H1 (cell line): Measurements from ENCODE around the gene CPLX1. TPM values are rescaled to one million over a fixed set of nuclear protein-coding genes. Genes with fewer than 3 reads are reported as not detected.

Experiments used
- CTCF ChIA-PET: fragments of 300-600 bp; sonication (Branson Sonifier 250); formaldehyde crosslinking; loops from one replicate; lab custom pipeline; 2021; ENCODE audit not compliant: partially characterized antibody; lab: Charles Lee
- POLR2A ChIA-PET: fragments of 300-600 bp; sonication (Branson Sonifier 250); formaldehyde crosslinking; loops from one replicate; lab custom pipeline; 2021; ENCODE audit warnings: inconsistent platforms; ENCODE audit not compliant: partially characterized antibody; lab: Charles Lee
- DNase-seq, 2 experiments: peaks; one replicate each; pipeline versions ENCODE4 v3.0.0 to v3.0.0-alpha.2; 2010 to 2022; ENCODE audit warnings: low spot score in 2 of 2, low read depth in 1 of 2, mixed read lengths in 1 of 2
- FAIRE-seq: peaks from 2 replicates; lab custom pipeline; 2011; peaks lifted over from hg19 to GRCh38; lab: Jason Lieb, UNC
- H2AFZ ChIP-seq: 2 replicates; pipeline ENCODE4 v1.8.1; 2012; ENCODE audit warnings: low read length, inconsistent platforms
- H2AK5ac ChIP-seq: 2 replicates; pipeline ENCODE4 v1.6.1; 2013; ENCODE audit warnings: low read depth, low read length
- H2BK120ac ChIP-seq: replicated peaks from 2 replicates; pipeline ENCODE3; 2013; ENCODE audit warnings: low read depth, low read length, inconsistent platforms
- H2BK12ac ChIP-seq: 2 replicates; pipeline ENCODE4 v1.6.1; 2013; ENCODE audit warnings: low read depth, low read length
- H2BK15ac ChIP-seq: 2 replicates; pipeline ENCODE4 v1.6.1; 2013; ENCODE audit warnings: low read length
- H2BK20ac ChIP-seq: 2 replicates; pipeline ENCODE4 v1.6.1; 2013; ENCODE audit warnings: low read length
- H2BK5ac ChIP-seq: 2 replicates; pipeline ENCODE4 v1.6.1; 2013; ENCODE audit warnings: low read depth, low read length
- H3K14ac ChIP-seq: 2 replicates; pipeline ENCODE4 v1.6.1; 2013; ENCODE audit warnings: inconsistent platforms; ENCODE audit not compliant: insufficient read length
- H3K18ac ChIP-seq: 2 replicates; pipeline ENCODE4 v1.6.1; 2013; ENCODE audit warnings: low read length; ENCODE audit errors: extremely low read depth
- H3K23ac ChIP-seq: 2 replicates; pipeline ENCODE4 v1.6.1; 2013; ENCODE audit warnings: inconsistent platforms; ENCODE audit not compliant: insufficient read length
- H3K23me2 ChIP-seq: 2 replicates; pipeline ENCODE4 v1.6.1; 2013; ENCODE audit warnings: low read depth, low read length
- H3K27ac ChIP-seq: 2 replicates; pipeline ENCODE4 v1.6.1; 2011; ENCODE audit warnings: low read depth, low read length, inconsistent platforms
- H3K27me3 ChIP-seq, 4 experiments: replicated peaks in 1 of 4; 1 replicate in 1 of 4; 2 replicates in 3 of 4; pipeline versions ENCODE4 v1.6.1 to v1.8.1; 2011 to 2013; ENCODE audit warnings: low read length in 3 of 4, mild to moderate bottlenecking in 3 of 4, inconsistent platforms in 2 of 4, mixed read lengths in 2 of 4, moderate library complexity in 1 of 4; ENCODE audit not compliant: control insufficient read depth in 3 of 4, insufficient read depth in 3 of 4; ENCODE audit errors: extremely low read depth in 1 of 4
- H3K36me3 ChIP-seq, 4 experiments: 2 replicates each; pipeline versions ENCODE4 v1.6.1 to v1.8.1; 2011 to 2013; ENCODE audit warnings: mild to moderate bottlenecking in 4 of 4, low read length in 3 of 4, moderate library complexity in 2 of 4, control low read depth in 1 of 4, inconsistent platforms in 1 of 4; ENCODE audit not compliant: insufficient read depth in 4 of 4, control insufficient read depth in 2 of 4
- H3K4ac ChIP-seq: replicated peaks from 2 replicates; pipeline ENCODE3; 2013; ENCODE audit warnings: low read length, low read depth, mixed read lengths, inconsistent platforms; ENCODE audit not compliant: insufficient read length
- H3K4me1 ChIP-seq, 4 experiments: replicated peaks in 1 of 4; 1 replicate in 1 of 4; 2 replicates in 3 of 4; pipeline versions ENCODE4 v1.6.1 to v1.8.1; 2011 to 2013; ENCODE audit warnings: low read length in 3 of 4, inconsistent platforms in 2 of 4, mixed read lengths in 1 of 4; ENCODE audit not compliant: insufficient read depth in 4 of 4, control insufficient read depth in 3 of 4
- H3K4me2 ChIP-seq, 2 experiments: 2 replicates each; pipeline versions ENCODE4 v1.6.1 to v1.8.1; 2011 to 2013; ENCODE audit warnings: low read depth in 2 of 2, low read length in 2 of 2, control low read depth in 1 of 2, inconsistent platforms in 1 of 2, mild to moderate bottlenecking in 1 of 2; ENCODE audit not compliant: insufficient read depth in 1 of 2
- H3K4me3 ChIP-seq, 4 experiments: fragments of 200-600, 300-600 bp in 1 of 4; sonication (generic), shearing (Covaris generic), sonication (Bioruptor Twin) in 1 of 4; 2 replicates each; pipeline versions ENCODE4 v1.5.1 to v1.8.1; 2011 to 2016; ENCODE audit warnings: low read length in 4 of 4, low read depth in 3 of 4, control low read depth in 2 of 4, inconsistent platforms in 2 of 4, mild to moderate bottlenecking in 2 of 4, mixed read lengths in 1 of 4, moderate library complexity in 1 of 4; ENCODE audit not compliant: insufficient read depth in 2 of 4; ENCODE audit errors: extremely low read depth in 1 of 4
- H3K56ac ChIP-seq: replicated peaks from 2 replicates; pipeline ENCODE3; 2013; ENCODE audit warnings: low read depth, mild to moderate bottlenecking, mixed read lengths, low read length, inconsistent platforms; ENCODE audit not compliant: insufficient read length
- H3K79me1 ChIP-seq: 2 replicates; pipeline ENCODE4 v1.6.1; 2013; ENCODE audit warnings: low read depth, low read length, control low read depth
- H3K79me2 ChIP-seq, 2 experiments: 2 replicates each; pipeline versions ENCODE4 v1.6.1 to v1.8.1; 2012 to 2013; ENCODE audit warnings: low read length in 2 of 2, mild to moderate bottlenecking in 2 of 2, inconsistent platforms in 1 of 2; ENCODE audit not compliant: insufficient read depth in 2 of 2, control insufficient read depth in 1 of 2
- H3K9ac ChIP-seq, 4 experiments: replicated peaks in 1 of 4; 1 replicate in 1 of 4; 2 replicates in 3 of 4; pipeline versions ENCODE4 v1.6.1 to v1.8.1; 2011 to 2013; ENCODE audit warnings: low read depth in 3 of 4, low read length in 3 of 4, control low read depth in 2 of 4, mild to moderate bottlenecking in 2 of 4, moderate library complexity in 2 of 4, inconsistent platforms in 1 of 4; ENCODE audit errors: extremely low read depth in 1 of 4
- H3K9me3 ChIP-seq, 2 experiments: 2 replicates each; pipeline versions ENCODE4 v1.6.1 to v1.8.1; 2012 to 2013; ENCODE audit warnings: mild to moderate bottlenecking in 2 of 2, moderate library complexity in 2 of 2, control low read depth in 1 of 2, inconsistent platforms in 1 of 2, low read depth in 1 of 2, low read length in 1 of 2, mixed read lengths in 1 of 2; ENCODE audit not compliant: insufficient read depth in 2 of 2
- H4K20me1 ChIP-seq, 2 experiments: replicated peaks in 1 of 2; 2 replicates each; pipeline versions ENCODE3 to v1.8.1; 2011 to 2013; ENCODE audit warnings: inconsistent platforms in 2 of 2, low read length in 2 of 2, mild to moderate bottlenecking in 1 of 2; ENCODE audit not compliant: insufficient read depth in 2 of 2, control insufficient read depth in 1 of 2
- H4K5ac ChIP-seq: 2 replicates; pipeline ENCODE4 v1.6.1; 2013; ENCODE audit warnings: low read length, low read depth, mixed read lengths, inconsistent platforms; ENCODE audit not compliant: insufficient read length
- H4K8ac ChIP-seq: 2 replicates; pipeline ENCODE4 v1.8.0; 2013; ENCODE audit warnings: mild to moderate bottlenecking, moderate library complexity, low read length, inconsistent platforms; ENCODE audit not compliant: insufficient read depth; ENCODE audit errors: extremely low read depth
- H4K91ac ChIP-seq: replicated peaks from 2 replicates; pipeline ENCODE3; 2013; ENCODE audit warnings: low read length, mixed read lengths, inconsistent platforms; ENCODE audit not compliant: insufficient read length
- BCL11A ChIP-seq, 2 experiments: IDR thresholded peaks; one replicate each; pipeline ENCODE4 v1.6.1; 2011; ENCODE audit warnings: low read depth in 2 of 2, low read length in 2 of 2, mild to moderate bottlenecking in 2 of 2
- CBX5 ChIP-seq: fragments of 300-800, 300-1000 bp; sonication (generic); IDR thresholded peaks from 2 replicates; pipeline ENCODE4 v1.7.1; 2016; ENCODE audit warnings: antibody characterized with exemption, low read length, low read depth
- CHD1 ChIP-seq: IDR thresholded peaks from 2 replicates; pipeline ENCODE4 v1.6.1; 2012; ENCODE audit warnings: low read depth, low read length, improper control_type of control experiment
- EGR1 ChIP-seq: IDR thresholded peaks from 2 replicates; pipeline ENCODE4 v1.6.1; 2011; ENCODE audit warnings: low read depth, low read length, borderline replicate concordance
- FOSL1 ChIP-seq: IDR thresholded peaks from 2 replicates; pipeline ENCODE4 v1.6.1; 2011; ENCODE audit warnings: mild to moderate bottlenecking, low read depth, low read length, moderate library complexity; ENCODE audit not compliant: insufficient read depth
- JUN ChIP-seq: IDR thresholded peaks from 2 replicates; pipeline ENCODE4 v1.6.1; 2011; ENCODE audit warnings: low read depth, mild to moderate bottlenecking, improper control_type of control experiment, low read length
- RFX5 ChIP-seq: IDR thresholded peaks from 2 replicates; pipeline ENCODE4 v1.6.1; 2011; ENCODE audit warnings: low read depth, low read length, improper control_type of control experiment, borderline replicate concordance
- RNF2 ChIP-seq: fragments of 200-900, 300-1000 bp; sonication (generic); IDR thresholded peaks from 2 replicates; pipeline ENCODE4 v1.7.1; 2016; ENCODE audit warnings: borderline replicate concordance, low read depth, mild to moderate bottlenecking, antibody characterized with exemption, low read length; ENCODE audit not compliant: poor library complexity, severe bottlenecking; ENCODE audit errors: missing control alignments
- SRF ChIP-seq: IDR thresholded peaks from 2 replicates; pipeline ENCODE4 v1.6.1; 2011; ENCODE audit warnings: mild to moderate bottlenecking, low read depth, low read length, moderate library complexity
- SUZ12 ChIP-seq: fragments of 200-600 bp; sonication (generic); IDR thresholded peaks from 2 replicates; pipeline ENCODE4 v1.6.1; 2012; ENCODE audit warnings: mild to moderate bottlenecking, inconsistent platforms, low read length, moderate library complexity, mixed read lengths
- TAF1 ChIP-seq: IDR thresholded peaks from 2 replicates; pipeline ENCODE4 v1.6.1; 2011; ENCODE audit warnings: mild to moderate bottlenecking, low read depth, low read length
- WGBS, 2 experiments: shearing (Covaris generic) in 1 of 2; methylation state at CpG; one replicate each; pipeline versions ENCODE4 v1.1.6 to v1.1.7; 2013 to 2015; ENCODE audit warnings: low lambda C conversion rate in 2 of 2, mixed read lengths in 2 of 2, inconsistent platforms in 1 of 2, low coverage in 1 of 2, missing lambda C conversion rate in 1 of 2; ENCODE audit not compliant: insufficient replicate concordance in 2 of 2, insufficient coverage in 1 of 2, insufficient read length in 1 of 2; ENCODE audit errors: extremely low coverage in 1 of 2, missing lambda C conversion rate in 1 of 2; 5-methylcytosine and 5-hydroxymethylcytosine counted together
- polyA plus RNA-seq, 7 experiments: library from polyadenylated mRNA; depleted of rRNA in 3 of 7; stranded (reverse) in 5 of 7; unstranded in 2 of 7; fragments of >200 nt in 5 of 7; fragments of 200-250 nt in 2 of 7; gene quantifications; 1 replicate in 5 of 7; 2 replicates in 1 of 7; 4 replicates in 1 of 7; pipeline versions ENCODE4 v1.2.1 to v1.2.3, GENCODE V29; 2011 to 2013; ENCODE audit warnings: missing spikeins in 2 of 7, mixed read lengths in 2 of 7
- total RNA-seq: library from RNA; stranded (reverse); fragmentation: NEBNext Ultra II Directional; extraction: Animal tissue kit (Norgen Biotek cat#: 25700); gene quantifications from 2 replicates; pipeline ENCODE4 v1.2.1, GENCODE V29; 2021

Gene CPLX1
- total and polyA plus RNA-seq, 2 of the 8 experiments (the other 6 are each of a cell fraction or from before 2014, with no cell fraction given): 0.32 to 0.56 TPM

DNA sequence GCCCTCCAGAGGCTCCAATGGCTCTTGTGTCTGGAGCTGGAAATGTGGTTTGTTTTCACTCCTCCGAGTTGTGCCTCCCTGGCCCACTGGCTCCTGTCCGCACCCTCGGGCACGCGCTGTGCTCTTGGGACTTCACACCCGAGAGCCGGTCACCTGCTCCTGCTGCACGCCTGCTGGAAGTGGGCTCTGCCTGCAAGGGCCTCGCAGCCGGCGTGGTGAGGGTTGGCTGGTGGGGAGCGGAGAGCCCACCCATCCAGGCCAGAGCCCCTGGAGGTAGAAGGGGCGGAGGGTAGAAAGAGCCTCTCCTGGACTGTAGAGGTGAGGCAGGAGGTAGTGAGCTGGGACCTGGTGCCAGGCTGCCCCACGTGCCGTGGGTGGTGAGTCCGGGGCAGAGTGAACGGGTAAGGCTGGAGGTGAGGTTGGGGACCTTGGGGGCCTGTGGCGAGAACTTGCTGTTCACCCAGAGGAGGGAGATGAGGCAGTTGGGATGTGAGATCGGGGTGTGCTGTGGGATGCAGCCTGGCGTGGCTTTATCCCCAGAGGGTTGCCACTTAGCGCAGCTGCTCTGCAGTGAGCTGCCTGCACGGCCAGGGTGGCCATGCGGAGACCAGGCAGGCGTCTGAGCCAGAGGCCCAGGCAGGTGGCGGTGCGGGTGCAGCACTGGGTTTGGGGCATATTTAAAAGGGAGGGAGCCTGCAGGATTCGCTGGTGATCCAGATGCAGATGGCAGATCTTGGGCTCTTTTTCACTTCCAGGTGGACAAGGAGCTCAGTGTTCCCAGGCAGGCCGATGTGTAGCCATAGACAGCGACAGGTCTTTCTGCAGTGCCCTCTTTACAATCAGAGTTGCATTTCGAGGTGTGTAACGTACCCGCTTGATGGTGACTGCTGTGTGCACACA lies 71.5 kb downstream of the CPLX1 start:
- Histone ChIP-seq H3K4me1 (no peaks in the 10 kb centered on the region), H2AFZ (no peak overlapping the region), H3K79me1 (0 out of 2 replicates have a peak, but pooled peaks cover 3% of the 10 kb centered on the region), H2BK20ac (no peak overlapping the region), H3K23me2 (no peaks in the 10 kb centered on the region), H3K36me3 (peaks cover 0 to 16% (median 6%) of the 10 kb centered on the region in 4 experiments; a peak in 5 of 8 replicates), H4K20me1 (peaks cover 8 to 12% of the 10 kb centered on the region in 2 experiments), H2BK120ac (no peak overlapping the region), H3K9me3 (peaks cover 0 to 10% of the 10 kb centered on the region in 2 experiments; a peak in 1 of 4 replicates), H3K23ac (no peak overlapping the region), H3K56ac (no peak overlapping the region), H3K27ac (no peak overlapping the region), H3K18ac (no peak overlapping the region), H3K4me3 (no peak overlapping the region), H2BK5ac (no peak overlapping the region), H3K4me2 (no peak overlapping the region), H2BK12ac (no peak overlapping the region)
- DNase-seq: no peak
- FAIRE-seq: no peak
- TF ChIP-seq CBX5: no peak
- TF ChIP-seq RFX5: no peak
- TF ChIP-seq SUZ12: no peak
- TF ChIP-seq BCL11A (IDR thresholded peaks at IDR 0.05; ENCODE audit: low read depth in 2 of 2, low read length in 2 of 2): no peak
- TF ChIP-seq JUN: no peak
- no peak for TF ChIP-seq RNF2
- TF ChIP-seq EGR1: no peak
- TF ChIP-seq FOSL1: no peak
- TF ChIP-seq CHD1: no peak
- no peak for TF ChIP-seq TAF1
- TF ChIP-seq SRF: no peak
- TF ChIP-seq, all 59 proteins: peak for 0
- Histone ChIP-seq H3K4ac (no peak overlapping the region), H4K5ac (no peak overlapping the region), H2BK15ac (no peak overlapping the region), H3K9ac (no peak overlapping the region), H3K27me3 (no peaks in the 10 kb centered on the region), H4K8ac (peak overlapping the region; percentile 77), H2AK5ac (no peak overlapping the region), H3K79me2 (peaks cover 0 to 7% of the 10 kb centered on the region in 2 experiments; a peak in 1 of 4 replicates), H4K91ac (no peak overlapping the region), H3K14ac (no peak overlapping the region)
- ChIA-PET CTCF (interaction anchor here (0.9 to 3.4 kb wide), 4 partner anchors 12 to 126 kb away, joined by 3 to 30 read pairs (median 4); no protein-coding TSS in a partner anchor), POLR2A (no interaction called here)
- WGBS, 2 experiments: 95% methylated on average over 27 of the region's 32 CpGs; no CpG with 5 or more reads in 1 of the 2 experiments
